NCI-H69 (cell line): Measurements from ENCODE around the gene TCP11.
A peak's percentile ranks its signal among the peaks of the same experiment; 100 is the strongest.

Source experiments
- DNase-seq: peaks from one replicate; lab custom pipeline; 2025; lab: John Stamatoyannopoulos, UW

Gene TCP11

GRCh38 chr6:35141007-35141655, at the start of gene TCP11:
TSS of gene TCP11 (minus strand) at chr6:35141339. CDS start at chr6:35140870, 469 bp downstream.
- DNase-seq: peak; percentile 34

GRCh38 chr6:35190306-35190705, 49.2 kb upstream of the TCP11 start:
- DNase-seq: no peak

- DNase-seq: peak; percentile 55
These were observed 47.7 kb upstream of the TCP11 start for GRCh38 chr6:35188886-35189285.

GRCh38 chr6:35186571-35186970, 45.4 kb upstream of the TCP11 start:
- DNase-seq: no peak

GRCh38 chr6:35185971-35186370, 44.8 kb upstream of the TCP11 start:
- peak; percentile 27 for DNase-seq

- peak; percentile 66 for DNase-seq
These were observed 44.2 kb upstream of the TCP11 start for GRCh38 chr6:35185302-35185681.

GRCh38 chr6:35184580-35185301, 43.6 kb upstream of the TCP11 start:
- DNase-seq: peak; percentile 39

GRCh38 chr6:35183935-35184334, 42.8 kb upstream of the TCP11 start:
- DNase-seq: no peak

GRCh38 chr6:35183281-35183680, 42.1 kb upstream of the TCP11 start:
- no peak for DNase-seq

GRCh38 chr6:35181933-35182612, 40.9 kb upstream of the TCP11 start:
- peak; percentile 91 for DNase-seq

GRCh38 chr6:35181308-35181932, 40.3 kb upstream of the TCP11 start:
- peak; percentile 22 for DNase-seq

GRCh38 chr6:35179901-35180535, 38.9 kb upstream of the TCP11 start:
- DNase-seq: no peak

GRCh38 chr6:35178932-35179832, 38.0 kb upstream of the TCP11 start:
- peak; percentile 62 for DNase-seq

GRCh38 chr6:35178012-35178411, 36.9 kb upstream of the TCP11 start:
- no peak for DNase-seq

GRCh38 chr6:35177596-35177995, 36.5 kb upstream of the TCP11 start:
- no peak for DNase-seq

- no peak for DNase-seq
These were observed 36.0 kb upstream of the TCP11 start for GRCh38 chr6:35177157-35177556.

GRCh38 chr6:35176301-35177024, 35.3 kb upstream of the TCP11 start:
- peak; percentile 22 for DNase-seq

GRCh38 chr6:35174501-35174900, 33.4 kb upstream of the TCP11 start:
- no peak for DNase-seq

GRCh38 chr6:35174088-35174434, 32.9 kb upstream of the TCP11 start:
- no peak for DNase-seq

- peak; percentile 42 for DNase-seq
These were observed 32.4 kb upstream of the TCP11 start for GRCh38 chr6:35173427-35174087.
